Measurements from ENCODE around the gene FSTL4.

Gene FSTL4

GRCh38 chr5:133599044-133599443 is 13.3 kb downstream of the FSTL4 start:
- no peak overlapping the region for H3K4me3 ChIP-seq (ENCODE audit: control insufficient read depth in 1 of 7, extremely low read depth in 1 of 7, insufficient read depth in 4 of 7, low read depth in 2 of 7, low read length in 6 of 7)
- H3K27ac ChIP-seq (ENCODE audit: insufficient read depth in 1 of 2, low read depth in 1 of 2, low read length in 2 of 2, poor library complexity in 1 of 2, severe bottlenecking in 2 of 2), result no peak overlapping the region
- WGBS (ENCODE audit: insufficient coverage), result 100% methylated on average over 6 of the region's 8 CpGs
- H3K27me3 ChIP-seq (replicated peaks in 2 of 5; ENCODE audit: control insufficient read depth in 4 of 5, insufficient read depth in 5 of 5, low read length in 4 of 5), result peaks cover 0 to 13% (median 6%) of the 10 kb centered on the region in 5 experiments
- DNase-seq, result no peak
- H3K36me3 ChIP-seq (ENCODE audit: control insufficient read depth in 4 of 4, insufficient read depth in 4 of 4, low read length in 3 of 4), result no peaks in the 10 kb centered on the region
- POLR2A ChIA-PET, result no interaction called here
- CTCF ChIA-PET, result no interaction called here
- no peaks in the 10 kb centered on the region for H3K4me1 ChIP-seq (ENCODE audit: control extremely low read depth in 1 of 4, control insufficient read depth in 4 of 4, insufficient read depth in 4 of 4, low read length in 3 of 4)
- H3K9me3 ChIP-seq (ENCODE audit: control extremely low read depth in 1 of 5, control insufficient read depth in 4 of 5, insufficient read depth in 2 of 5, low read depth in 1 of 5, low read length in 4 of 5), result no peaks in the 10 kb centered on the region

DNA sequence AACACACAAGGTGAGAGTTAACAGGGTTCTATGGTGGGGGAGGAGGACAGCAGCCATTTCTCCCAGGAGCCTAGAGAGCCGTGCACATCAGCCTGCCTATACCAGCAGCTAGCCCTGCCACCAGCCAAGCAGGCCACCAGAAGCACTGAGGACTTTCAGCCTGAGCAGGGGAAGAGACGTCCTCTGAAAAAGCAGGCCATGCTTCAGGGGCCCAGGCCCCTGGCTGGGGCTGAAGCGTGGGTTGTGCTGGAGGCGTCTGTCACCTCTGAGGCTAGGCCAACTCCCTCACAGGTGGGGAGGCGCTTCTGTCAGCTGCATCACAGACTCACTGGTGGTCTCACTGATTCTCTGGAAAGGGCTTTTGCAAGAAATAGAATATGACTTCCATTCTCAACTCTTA is 16.3 kb downstream of the FSTL4 start:
- no peaks in the 10 kb centered on the region for H3K36me3 ChIP-seq (ENCODE audit: control insufficient read depth in 4 of 4, insufficient read depth in 4 of 4, low read length in 3 of 4)
- no peaks in the 10 kb centered on the region for H3K4me1 ChIP-seq (ENCODE audit: control extremely low read depth in 1 of 4, control insufficient read depth in 4 of 4, insufficient read depth in 4 of 4, low read length in 3 of 4)
- H3K4me3 ChIP-seq (ENCODE audit: control insufficient read depth in 1 of 7, extremely low read depth in 1 of 7, insufficient read depth in 4 of 7, low read depth in 2 of 7, low read length in 6 of 7), result no peak overlapping the region
- WGBS (ENCODE audit: insufficient coverage), result 100% methylated on average over 3 of the region's 5 CpGs
- H3K27me3 ChIP-seq (replicated peaks in 2 of 5; ENCODE audit: control insufficient read depth in 4 of 5, insufficient read depth in 5 of 5, low read length in 4 of 5), result peaks cover 0 to 5% (median 2%) of the 10 kb centered on the region in 5 experiments
- ChIA-PET POLR2A (no interaction called here), CTCF (no interaction called here)
- H3K27ac ChIP-seq (ENCODE audit: insufficient read depth in 1 of 2, low read depth in 1 of 2, low read length in 2 of 2, poor library complexity in 1 of 2, severe bottlenecking in 2 of 2), result no peak overlapping the region
- no peak for DNase-seq
- H3K9me3 ChIP-seq (ENCODE audit: control extremely low read depth in 1 of 5, control insufficient read depth in 4 of 5, insufficient read depth in 2 of 5, low read depth in 1 of 5, low read length in 4 of 5), result no peaks in the 10 kb centered on the region

DNA sequence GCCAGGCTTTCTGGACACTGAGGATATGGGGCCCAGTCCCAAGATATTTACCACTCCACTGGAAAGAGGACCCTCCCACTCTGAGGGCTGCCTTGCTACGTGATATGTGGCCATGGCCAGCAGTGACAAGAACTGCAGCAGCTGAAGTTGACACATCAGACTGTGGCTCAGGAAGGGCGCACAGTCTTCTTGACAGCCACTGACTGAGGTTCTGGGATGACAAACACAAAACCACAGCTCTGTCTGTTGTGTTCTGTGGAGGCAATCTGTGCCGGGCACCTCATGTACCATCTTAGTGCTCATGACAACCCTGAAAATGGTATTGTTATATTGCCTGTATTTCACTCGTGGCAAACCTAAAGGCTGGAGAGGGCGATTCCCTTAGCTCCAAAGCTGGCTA is 16.9 kb downstream of the FSTL4 start:
- no peak for DNase-seq
- POLR2A ChIA-PET, result no interaction called here
- CTCF ChIA-PET, result no interaction called here
- Histone ChIP-seq H3K36me3 (ENCODE audit: control insufficient read depth in 4 of 4, insufficient read depth in 4 of 4, low read length in 3 of 4) (no peaks in the 10 kb centered on the region), H3K4me1 (ENCODE audit: control extremely low read depth in 1 of 4, control insufficient read depth in 4 of 4, insufficient read depth in 4 of 4, low read length in 3 of 4) (no peaks in the 10 kb centered on the region), H3K27me3 (replicated peaks in 2 of 5; ENCODE audit: control insufficient read depth in 4 of 5, insufficient read depth in 5 of 5, low read length in 4 of 5) (peaks cover 0 to 5% (median 2%) of the 10 kb centered on the region in 5 experiments), H3K9me3 (ENCODE audit: control extremely low read depth in 1 of 5, control insufficient read depth in 4 of 5, insufficient read depth in 2 of 5, low read depth in 1 of 5, low read length in 4 of 5) (no peaks in the 10 kb centered on the region), H3K27ac (ENCODE audit: insufficient read depth in 1 of 2, low read depth in 1 of 2, low read length in 2 of 2, poor library complexity in 1 of 2, severe bottlenecking in 2 of 2) (no peak overlapping the region), H3K4me3 (ENCODE audit: control insufficient read depth in 1 of 7, extremely low read depth in 1 of 7, insufficient read depth in 4 of 7, low read depth in 2 of 7, low read length in 6 of 7) (no peak overlapping the region)
- 100% methylated on average over 4 of the region's 5 CpGs for WGBS (ENCODE audit: insufficient coverage)

DNA sequence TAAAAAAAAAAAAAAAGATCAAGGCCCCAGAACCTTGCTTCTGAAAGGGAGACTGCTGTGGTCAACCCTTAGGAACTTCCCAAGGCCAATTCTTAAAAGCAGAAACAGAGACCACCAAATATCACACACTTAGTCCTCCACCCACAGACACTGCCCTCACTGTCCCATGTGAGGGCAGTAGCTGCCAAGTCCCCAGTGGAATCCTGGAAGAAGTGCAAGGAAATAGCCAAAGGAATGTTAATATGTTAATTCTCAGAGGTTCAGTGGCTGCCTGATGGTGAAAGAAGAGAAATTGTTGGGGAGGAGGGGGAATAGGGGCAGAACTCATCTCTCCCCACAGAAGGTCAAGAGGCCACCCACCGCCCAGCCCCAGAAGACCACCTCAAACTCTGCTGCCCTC is 23.1 kb downstream of the FSTL4 start:
- no peak overlapping the region for H3K4me3 ChIP-seq (ENCODE audit: control insufficient read depth in 1 of 7, extremely low read depth in 1 of 7, insufficient read depth in 4 of 7, low read depth in 2 of 7, low read length in 6 of 7)
- H3K4me1 ChIP-seq (ENCODE audit: control extremely low read depth in 1 of 4, control insufficient read depth in 4 of 4, insufficient read depth in 4 of 4, low read length in 3 of 4), result no peaks in the 10 kb centered on the region
- no CpG with 5 or more reads among the region's 1 CpG for WGBS (ENCODE audit: insufficient coverage)
- no peak overlapping the region for H3K27ac ChIP-seq (ENCODE audit: insufficient read depth in 1 of 2, low read depth in 1 of 2, low read length in 2 of 2, poor library complexity in 1 of 2, severe bottlenecking in 2 of 2)
- no peaks in the 10 kb centered on the region for H3K27me3 ChIP-seq (replicated peaks in 2 of 5; ENCODE audit: control insufficient read depth in 4 of 5, insufficient read depth in 5 of 5, low read length in 4 of 5)
- POLR2A ChIA-PET, result no interaction called here
- CTCF ChIA-PET, result interaction anchor here (1.3 kb wide), 1 partner anchor 21 kb away, joined by 3 read pairs; no protein-coding TSS in a partner anchor
- no peaks in the 10 kb centered on the region for H3K36me3 ChIP-seq (ENCODE audit: control insufficient read depth in 4 of 4, insufficient read depth in 4 of 4, low read length in 3 of 4)
- no peaks in the 10 kb centered on the region for H3K9me3 ChIP-seq (ENCODE audit: control extremely low read depth in 1 of 5, control insufficient read depth in 4 of 5, insufficient read depth in 2 of 5, low read depth in 1 of 5, low read length in 4 of 5)
- DNase-seq, result no peak

DNA sequence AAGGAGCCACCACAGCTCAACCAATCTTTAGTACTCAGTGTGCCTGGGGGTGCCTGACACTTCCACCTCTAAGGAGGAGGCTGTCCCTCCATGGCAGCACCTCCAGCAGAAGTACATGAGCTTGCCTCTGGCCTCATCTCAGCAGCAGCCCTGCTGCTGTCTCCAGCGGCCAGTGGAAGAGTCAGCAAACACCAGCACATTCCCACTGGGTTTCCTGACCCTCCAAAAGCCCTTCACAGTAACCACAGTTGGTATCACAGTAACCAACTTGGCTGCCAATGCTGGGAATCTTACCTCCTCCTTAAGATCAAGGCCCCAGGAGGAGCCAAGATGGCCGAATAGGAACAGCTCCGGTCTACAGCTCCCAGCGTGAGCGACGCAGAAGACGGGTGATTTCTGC is 29.4 kb downstream of the FSTL4 start:
- Histone ChIP-seq H3K4me1 (ENCODE audit: control extremely low read depth in 1 of 4, control insufficient read depth in 4 of 4, insufficient read depth in 4 of 4, low read length in 3 of 4) (no peaks in the 10 kb centered on the region), H3K27ac (ENCODE audit: insufficient read depth in 1 of 2, low read depth in 1 of 2, low read length in 2 of 2, poor library complexity in 1 of 2, severe bottlenecking in 2 of 2) (no peak overlapping the region), H3K4me3 (ENCODE audit: control insufficient read depth in 1 of 7, extremely low read depth in 1 of 7, insufficient read depth in 4 of 7, low read depth in 2 of 7, low read length in 6 of 7) (no peak overlapping the region), H3K36me3 (ENCODE audit: control insufficient read depth in 4 of 4, insufficient read depth in 4 of 4, low read length in 3 of 4) (no peaks in the 10 kb centered on the region), H3K9me3 (ENCODE audit: control extremely low read depth in 1 of 5, control insufficient read depth in 4 of 5, insufficient read depth in 2 of 5, low read depth in 1 of 5, low read length in 4 of 5) (no peaks in the 10 kb centered on the region), H3K27me3 (replicated peaks in 2 of 5; ENCODE audit: control insufficient read depth in 4 of 5, insufficient read depth in 5 of 5, low read length in 4 of 5) (peaks cover 0 to 26% (median 6%) of the 10 kb centered on the region in 5 experiments)
- CTCF ChIA-PET, result no interaction called here
- DNase-seq, result no peak
- POLR2A ChIA-PET, result no interaction called here
- WGBS (ENCODE audit: insufficient coverage), result 10% methylated on average over 1 of the region's 7 CpGs

DNA sequence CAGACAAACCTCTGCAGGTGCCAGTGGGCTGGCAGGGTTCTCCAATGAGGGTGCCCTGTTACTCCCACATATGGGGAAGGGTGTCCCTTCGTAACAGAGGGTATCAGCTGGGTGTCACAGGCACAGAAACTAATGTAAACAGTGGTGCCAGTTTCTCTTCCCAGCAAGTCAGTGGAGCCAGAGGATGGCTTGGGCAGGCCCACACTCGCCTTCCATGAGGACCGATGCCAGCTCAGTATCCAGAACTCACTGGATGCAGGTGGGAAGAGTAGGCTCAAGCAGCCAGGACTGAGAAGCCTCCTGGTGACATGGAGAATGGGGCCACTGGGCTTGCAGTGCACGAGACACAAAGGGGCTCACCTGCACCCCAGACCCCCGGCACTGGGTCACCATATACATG is 30.4 kb downstream of the FSTL4 start:
- no peaks in the 10 kb centered on the region for H3K36me3 ChIP-seq (ENCODE audit: control insufficient read depth in 4 of 4, insufficient read depth in 4 of 4, low read length in 3 of 4)
- POLR2A ChIA-PET, result no interaction called here
- no peaks in the 10 kb centered on the region for H3K9me3 ChIP-seq (ENCODE audit: control extremely low read depth in 1 of 5, control insufficient read depth in 4 of 5, insufficient read depth in 2 of 5, low read depth in 1 of 5, low read length in 4 of 5)
- 100% methylated on average over 5 of the region's 5 CpGs for WGBS (ENCODE audit: insufficient coverage)
- H3K27ac ChIP-seq (ENCODE audit: insufficient read depth in 1 of 2, low read depth in 1 of 2, low read length in 2 of 2, poor library complexity in 1 of 2, severe bottlenecking in 2 of 2), result no peak overlapping the region
- CTCF ChIA-PET, result no interaction called here
- DNase-seq, result no peak
- peaks cover 0 to 30% (median 6%) of the 10 kb centered on the region in 5 experiments for H3K27me3 ChIP-seq (replicated peaks in 2 of 5; ENCODE audit: control insufficient read depth in 4 of 5, insufficient read depth in 5 of 5, low read length in 4 of 5)
- no peaks in the 10 kb centered on the region for H3K4me1 ChIP-seq (ENCODE audit: control extremely low read depth in 1 of 4, control insufficient read depth in 4 of 4, insufficient read depth in 4 of 4, low read length in 3 of 4)
- no peak overlapping the region for H3K4me3 ChIP-seq (ENCODE audit: control insufficient read depth in 1 of 7, extremely low read depth in 1 of 7, insufficient read depth in 4 of 7, low read depth in 2 of 7, low read length in 6 of 7)

- WGBS (ENCODE audit: insufficient coverage), result 71% methylated on average over 1 of the region's 5 CpGs
- H3K4me1 ChIP-seq (ENCODE audit: control extremely low read depth in 1 of 4, control insufficient read depth in 4 of 4, insufficient read depth in 4 of 4, low read length in 3 of 4), result no peaks in the 10 kb centered on the region
- H3K27me3 ChIP-seq (replicated peaks in 2 of 5; ENCODE audit: control insufficient read depth in 4 of 5, insufficient read depth in 5 of 5, low read length in 4 of 5), result peaks cover 0 to 30% (median 6%) of the 10 kb centered on the region in 5 experiments
- no peaks in the 10 kb centered on the region for H3K36me3 ChIP-seq (ENCODE audit: control insufficient read depth in 4 of 4, insufficient read depth in 4 of 4, low read length in 3 of 4)
- H3K9me3 ChIP-seq (ENCODE audit: control extremely low read depth in 1 of 5, control insufficient read depth in 4 of 5, insufficient read depth in 2 of 5, low read depth in 1 of 5, low read length in 4 of 5), result no peaks in the 10 kb centered on the region
- H3K27ac ChIP-seq (ENCODE audit: insufficient read depth in 1 of 2, low read depth in 1 of 2, low read length in 2 of 2, poor library complexity in 1 of 2, severe bottlenecking in 2 of 2), result no peak overlapping the region
- CTCF ChIA-PET, result no interaction called here
- no peak overlapping the region for H3K4me3 ChIP-seq (ENCODE audit: control insufficient read depth in 1 of 7, extremely low read depth in 1 of 7, insufficient read depth in 4 of 7, low read depth in 2 of 7, low read length in 6 of 7)
- no peak for DNase-seq
- POLR2A ChIA-PET, result no interaction called here
These were observed 31.0 kb downstream of the FSTL4 start for GRCh38 chr5:133581348-133581747.

All from common myeloid progenitor, CD34-positive (primary cell).